Measurements from ENCODE around the gene FSD2.

GRCh38 chr15:82712036-82712435, 93.8 kb downstream of the FSD2 start:
- TF ChIP-seq, protein P1, sequence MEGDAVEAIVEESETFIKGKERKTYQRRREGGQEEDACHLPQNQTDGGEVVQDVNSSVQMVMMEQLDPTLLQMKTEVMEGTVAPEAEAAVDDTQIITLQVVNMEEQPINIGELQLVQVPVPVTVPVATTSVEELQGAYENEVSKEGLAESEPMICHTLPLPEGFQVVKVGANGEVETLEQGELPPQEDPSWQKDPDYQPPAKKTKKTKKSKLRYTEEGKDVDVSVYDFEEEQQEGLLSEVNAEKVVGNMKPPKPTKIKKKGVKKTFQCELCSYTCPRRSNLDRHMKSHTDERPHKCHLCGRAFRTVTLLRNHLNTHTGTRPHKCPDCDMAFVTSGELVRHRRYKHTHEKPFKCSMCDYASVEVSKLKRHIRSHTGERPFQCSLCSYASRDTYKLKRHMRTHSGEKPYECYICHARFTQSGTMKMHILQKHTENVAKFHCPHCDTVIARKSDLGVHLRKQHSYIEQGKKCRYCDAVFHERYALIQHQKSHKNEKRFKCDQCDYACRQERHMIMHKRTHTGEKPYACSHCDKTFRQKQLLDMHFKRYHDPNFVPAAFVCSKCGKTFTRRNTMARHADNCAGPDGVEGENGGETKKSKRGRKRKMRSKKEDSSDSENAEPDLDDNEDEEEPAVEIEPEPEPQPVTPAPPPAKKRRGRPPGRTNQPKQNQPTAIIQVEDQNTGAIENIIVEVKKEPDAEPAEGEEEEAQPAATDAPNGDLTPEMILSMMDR (IDR thresholded peaks at IDR 0.05) = no peak
- no peak for TF ChIP-seq EZH2 (IDR thresholded peaks at IDR 0.05)
- TF ChIP-seq EZH2phosphoT487 (IDR thresholded peaks at IDR 0.05) = no peak
